HEK293 (cell line): ENCODE measurements around the gene RABEP2.
A peak's percentile ranks its signal among the peaks of the same experiment; 100 is the strongest.

Experiments
- CTCF ChIA-PET: fragments of 350-600 bp; formaldehyde crosslinking; extraction: SDS; loops from one replicate; lab custom pipeline; 2021; ENCODE audit warnings: antibody characterized with exemption; lab: Yijun Ruan, JAX
- POLR2A ChIA-PET: fragments of 300-600 bp; formaldehyde crosslinking; extraction: SDS; loops from one replicate; lab custom pipeline; 2020; ENCODE audit warnings: antibody characterized with exemption, inconsistent platforms; lab: Yijun Ruan, JAX
- H3K27ac ChIP-seq: fragments of 200-500 bp; sonication (Bioruptor generic); 2 replicates; pipeline ENCODE4 v1.5.1; 2014; ENCODE audit warnings: low read depth, low read length, control low read depth, inconsistent platforms; ENCODE audit errors: extremely low read depth
- H3K36me3 ChIP-seq, 2 experiments: fragments of 200-500 bp in 1 of 2; sonication (Bioruptor generic) in 1 of 2; 1 replicate in 1 of 2; 2 replicates in 1 of 2; pipeline ENCODE4 v1.5.1; 2014 to 2017; ENCODE audit warnings: inconsistent platforms in 2 of 2, low read length in 2 of 2; ENCODE audit not compliant: control insufficient read depth in 2 of 2, insufficient read depth in 1 of 2
- H3K4me1 ChIP-seq: fragments of 200-500 bp; sonication (Bioruptor generic); 2 replicates; pipeline ENCODE4 v1.5.1; 2014; ENCODE audit warnings: mild to moderate bottlenecking, low read length, inconsistent platforms; ENCODE audit not compliant: control insufficient read depth, insufficient read depth
- H3K4me3 ChIP-seq: 2 replicates; pipeline ENCODE4 v1.5.1; 2011; ENCODE audit warnings: low read depth, mild to moderate bottlenecking, control low read depth, low read length, moderate library complexity
- H3K9me3 ChIP-seq: fragments of 200-500 bp; sonication (Bioruptor generic); 2 replicates; pipeline ENCODE4 v1.5.1; 2014; ENCODE audit warnings: low read depth, low read length, inconsistent platforms; ENCODE audit not compliant: control insufficient read depth, insufficient read depth
- GLIS2 ChIP-seq: fragments of 450-650 bp; formaldehyde crosslinking; IDR thresholded peaks from 2 replicates; pipeline ENCODE4 v1.5.1; 2016; ENCODE audit warnings: missing biosample characterization, missing genetic modification characterization
- KLF1 ChIP-seq: fragments of 450-650 bp; formaldehyde crosslinking; IDR thresholded peaks from 2 replicates; pipeline ENCODE4 v1.5.1; 2016; ENCODE audit warnings: missing biosample characterization, missing genetic modification characterization
- KLF9 ChIP-seq: fragments of 450-650 bp; formaldehyde crosslinking; IDR thresholded peaks from 2 replicates; pipeline ENCODE4 v1.5.1; 2016; ENCODE audit warnings: missing biosample characterization, missing genetic modification characterization, low read depth
- MZF1 ChIP-seq: fragments of 450-650 bp; formaldehyde crosslinking; IDR thresholded peaks from 2 replicates; pipeline ENCODE4 v1.5.1; 2017; ENCODE audit warnings: missing biosample characterization, missing genetic modification characterization, borderline replicate concordance
- SP2 ChIP-seq: fragments of 450-650 bp; formaldehyde crosslinking; IDR thresholded peaks from 2 replicates; pipeline ENCODE4 v1.5.1; 2016; ENCODE audit warnings: missing biosample characterization, missing genetic modification characterization
- TCF7L2 ChIP-seq: IDR thresholded peaks from 2 replicates; pipeline ENCODE4 v1.6.1; 2011; ENCODE audit warnings: low read depth, mild to moderate bottlenecking, inconsistent platforms, low read length, moderate library complexity, borderline replicate concordance
- YY2 ChIP-seq: fragments of 450-650 bp; formaldehyde crosslinking; IDR thresholded peaks from 2 replicates; pipeline ENCODE4 v1.5.1; 2016; ENCODE audit warnings: missing biosample characterization, missing genetic modification characterization
- ZBTB8A ChIP-seq: fragments of 450-650 bp; formaldehyde crosslinking; IDR thresholded peaks from 2 replicates; pipeline ENCODE4 v1.5.1; 2016; ENCODE audit warnings: missing biosample characterization, missing genetic modification characterization
- ZEB2 ChIP-seq: fragments of 450-650 bp; formaldehyde crosslinking; IDR thresholded peaks from 2 replicates; pipeline ENCODE4 v1.5.1; 2016; ENCODE audit warnings: missing biosample characterization, missing genetic modification characterization
- ZNF132 ChIP-seq: fragments of 450-650 bp; formaldehyde crosslinking; IDR thresholded peaks from 2 replicates; pipeline ENCODE4 v1.5.1; 2017; ENCODE audit warnings: missing biosample characterization, missing genetic modification characterization, borderline replicate concordance
- ZNF335 ChIP-seq: fragments of 450-650 bp; formaldehyde crosslinking; conservative IDR thresholded peaks from 2 replicates; pipeline ENCODE4 v1.5.1; 2016; ENCODE audit warnings: missing biosample characterization, missing genetic modification characterization
- ZNF341 ChIP-seq: fragments of 450-650 bp; formaldehyde crosslinking; IDR thresholded peaks from 2 replicates; pipeline ENCODE4; 2016; ENCODE audit warnings: low read depth, missing biosample characterization, missing genetic modification characterization
- ZNF391 ChIP-seq: fragments of 450-650 bp; formaldehyde crosslinking; IDR thresholded peaks from 2 replicates; pipeline ENCODE4 v1.5.1; 2016; ENCODE audit warnings: low read depth, missing biosample characterization, missing genetic modification characterization, borderline replicate concordance
- ZNF394 ChIP-seq: fragments of 450-650 bp; formaldehyde crosslinking; IDR thresholded peaks from 2 replicates; pipeline ENCODE4 v1.5.1; 2016; ENCODE audit warnings: missing biosample characterization, missing genetic modification characterization, mild to moderate bottlenecking, moderate library complexity, borderline replicate concordance
- ZNF398 ChIP-seq: fragments of 450-650 bp; formaldehyde crosslinking; IDR thresholded peaks from 2 replicates; pipeline ENCODE4 v1.5.1; 2017; ENCODE audit warnings: missing biosample characterization, missing genetic modification characterization
- ZNF433 ChIP-seq: fragments of 450-650 bp; formaldehyde crosslinking; IDR thresholded peaks from 2 replicates; pipeline ENCODE4 v1.5.1; 2016; ENCODE audit warnings: missing biosample characterization, missing genetic modification characterization, low read depth
- ZNF529 ChIP-seq: fragments of 450-650 bp; formaldehyde crosslinking; IDR thresholded peaks from 2 replicates; pipeline ENCODE4 v1.5.1; 2017; ENCODE audit warnings: missing genetic modification characterization, missing biosample characterization; ENCODE audit not compliant: insufficient replicate concordance
- ZNF561 ChIP-seq: fragments of 450-650 bp; IDR thresholded peaks from 2 replicates; pipeline ENCODE4 v1.5.1; 2018; ENCODE audit warnings: missing biosample characterization, missing genetic modification characterization, borderline replicate concordance
- ZNF654 ChIP-seq: fragments of 450-650 bp; formaldehyde crosslinking; IDR thresholded peaks from 2 replicates; pipeline ENCODE4 v1.5.1; 2016; ENCODE audit warnings: low read depth, missing biosample characterization, missing genetic modification characterization
- ZNF660 ChIP-seq: fragments of 450-650 bp; IDR thresholded peaks from 2 replicates; pipeline ENCODE4 v1.5.1; 2018; ENCODE audit warnings: missing biosample characterization, mild to moderate bottlenecking, missing genetic modification characterization
- TF ChIP-seq, protein P1 (sequence below): fragments of 450-650 bp; formaldehyde crosslinking; IDR thresholded peaks from 2 replicates; pipeline ENCODE4 v1.5.1; 2016; ENCODE audit warnings: missing biosample characterization, missing genetic modification characterization
- TF ChIP-seq, protein P2 (sequence below): fragments of 450-650 bp; formaldehyde crosslinking; IDR thresholded peaks from 2 replicates; pipeline ENCODE4 v1.5.1; 2016; ENCODE audit warnings: missing biosample characterization, missing genetic modification characterization
- TF ChIP-seq, protein P3 (sequence below): IDR thresholded peaks from 2 replicates; pipeline ENCODE4 v1.6.1; 2011; ENCODE audit warnings: mild to moderate bottlenecking, low read depth, low read length, borderline replicate concordance
- TF ChIP-seq, protein P4 (sequence below): fragments of 450-650 bp; formaldehyde crosslinking; IDR thresholded peaks from 2 replicates; pipeline ENCODE4 v1.5.1; 2016; ENCODE audit warnings: missing biosample characterization, missing genetic modification characterization
- TF ChIP-seq, protein P5 (sequence below): fragments of 450-650 bp; formaldehyde crosslinking; IDR thresholded peaks from 2 replicates; pipeline ENCODE4 v1.5.1; 2016; ENCODE audit warnings: missing biosample characterization, missing genetic modification characterization
- TF ChIP-seq, protein P6 (sequence below): fragments of 450-650 bp; formaldehyde crosslinking; IDR thresholded peaks from 2 replicates; pipeline ENCODE4 v1.5.1; 2016; ENCODE audit warnings: missing biosample characterization, missing genetic modification characterization

RABEP2 gene

DNA sequence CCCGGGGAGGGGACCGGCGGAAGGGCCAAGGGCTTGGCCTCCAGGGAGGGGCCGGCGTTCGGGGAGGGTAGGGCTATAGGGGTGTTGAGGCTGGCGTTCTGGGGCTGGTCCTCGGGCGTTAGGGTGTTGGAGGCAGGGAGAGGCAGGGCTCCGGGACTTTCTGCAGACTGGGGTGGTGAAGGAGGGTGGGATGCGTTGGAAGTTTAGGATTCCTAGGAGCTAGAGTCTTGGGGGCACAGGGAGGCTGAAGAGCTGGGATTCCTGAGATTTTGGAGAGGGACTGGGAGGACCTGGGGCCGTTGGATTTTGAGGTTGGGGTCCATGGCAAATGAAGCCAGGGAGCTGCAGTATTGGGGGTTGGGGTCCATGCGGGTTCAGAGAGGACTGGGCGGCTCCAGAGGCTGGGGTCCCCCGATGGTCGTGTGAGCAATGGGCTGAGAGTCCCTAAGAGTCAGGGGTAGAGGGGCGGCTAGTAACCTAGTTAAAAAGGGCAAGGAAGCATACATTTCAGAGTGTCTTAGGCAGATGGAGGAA lies 26.4 kb upstream of the RABEP2 start (continued):
- TF ChIP-seq, protein P1, sequence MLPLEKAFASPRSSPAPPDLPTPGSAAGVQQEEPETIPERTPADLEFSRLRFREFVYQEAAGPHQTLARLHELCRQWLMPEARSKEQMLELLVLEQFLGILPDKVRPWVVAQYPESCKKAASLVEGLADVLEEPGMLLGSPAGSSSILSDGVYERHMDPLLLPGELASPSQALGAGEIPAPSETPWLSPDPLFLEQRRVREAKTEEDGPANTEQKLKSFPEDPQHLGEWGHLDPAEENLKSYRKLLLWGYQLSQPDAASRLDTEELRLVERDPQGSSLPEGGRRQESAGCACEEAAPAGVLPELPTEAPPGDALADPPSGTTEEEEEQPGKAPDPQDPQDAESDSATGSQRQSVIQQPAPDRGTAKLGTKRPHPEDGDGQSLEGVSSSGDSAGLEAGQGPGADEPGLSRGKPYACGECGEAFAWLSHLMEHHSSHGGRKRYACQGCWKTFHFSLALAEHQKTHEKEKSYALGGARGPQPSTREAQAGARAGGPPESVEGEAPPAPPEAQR (tag by site-specific recombination): no peak
- TF ChIP-seq ZNF335 (peak; percentile 56), ZNF529 (no peak), MZF1 (no peak), ZNF391 (tag by site-specific recombination) (no peak), ZNF394 (tag by site-specific recombination) (no peak), ZBTB8A (tag by site-specific recombination) (peak; percentile 61), ZNF433 (tag by site-specific recombination) (no peak), YY2 (tag by site-specific recombination) (no peak), ZNF561 (tag by site-specific recombination) (no peak), ZNF654 (no peak), ZNF660 (tag by site-specific recombination) (0 out of 2 replicates have a peak, but pooled peaks have one; percentile 8), SP2 (peak; percentile 64), ZNF132 (tag by site-specific recombination) (no peak), ZNF341 (tag by site-specific recombination) (peak; percentile 78; the same call in 1 of the 2 replicates), KLF1 (tag by site-specific recombination) (peak; percentile 41; the same call in 1 of the 2 replicates), GLIS2 (no peak; the same call in 1 of the 2 replicates)
- TF ChIP-seq, protein P2, sequence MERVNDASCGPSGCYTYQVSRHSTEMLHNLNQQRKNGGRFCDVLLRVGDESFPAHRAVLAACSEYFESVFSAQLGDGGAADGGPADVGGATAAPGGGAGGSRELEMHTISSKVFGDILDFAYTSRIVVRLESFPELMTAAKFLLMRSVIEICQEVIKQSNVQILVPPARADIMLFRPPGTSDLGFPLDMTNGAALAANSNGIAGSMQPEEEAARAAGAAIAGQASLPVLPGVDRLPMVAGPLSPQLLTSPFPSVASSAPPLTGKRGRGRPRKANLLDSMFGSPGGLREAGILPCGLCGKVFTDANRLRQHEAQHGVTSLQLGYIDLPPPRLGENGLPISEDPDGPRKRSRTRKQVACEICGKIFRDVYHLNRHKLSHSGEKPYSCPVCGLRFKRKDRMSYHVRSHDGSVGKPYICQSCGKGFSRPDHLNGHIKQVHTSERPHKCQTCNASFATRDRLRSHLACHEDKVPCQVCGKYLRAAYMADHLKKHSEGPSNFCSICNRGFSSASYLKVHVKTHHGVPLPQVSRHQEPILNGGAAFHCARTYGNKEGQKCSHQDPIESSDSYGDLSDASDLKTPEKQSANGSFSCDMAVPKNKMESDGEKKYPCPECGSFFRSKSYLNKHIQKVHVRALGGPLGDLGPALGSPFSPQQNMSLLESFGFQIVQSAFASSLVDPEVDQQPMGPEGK: peak; percentile 81
- TF ChIP-seq, protein P3, sequence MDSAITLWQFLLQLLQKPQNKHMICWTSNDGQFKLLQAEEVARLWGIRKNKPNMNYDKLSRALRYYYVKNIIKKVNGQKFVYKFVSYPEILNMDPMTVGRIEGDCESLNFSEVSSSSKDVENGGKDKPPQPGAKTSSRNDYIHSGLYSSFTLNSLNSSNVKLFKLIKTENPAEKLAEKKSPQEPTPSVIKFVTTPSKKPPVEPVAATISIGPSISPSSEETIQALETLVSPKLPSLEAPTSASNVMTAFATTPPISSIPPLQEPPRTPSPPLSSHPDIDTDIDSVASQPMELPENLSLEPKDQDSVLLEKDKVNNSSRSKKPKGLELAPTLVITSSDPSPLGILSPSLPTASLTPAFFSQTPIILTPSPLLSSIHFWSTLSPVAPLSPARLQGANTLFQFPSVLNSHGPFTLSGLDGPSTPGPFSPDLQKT: no peak
- TF ChIP-seq, protein P4, sequence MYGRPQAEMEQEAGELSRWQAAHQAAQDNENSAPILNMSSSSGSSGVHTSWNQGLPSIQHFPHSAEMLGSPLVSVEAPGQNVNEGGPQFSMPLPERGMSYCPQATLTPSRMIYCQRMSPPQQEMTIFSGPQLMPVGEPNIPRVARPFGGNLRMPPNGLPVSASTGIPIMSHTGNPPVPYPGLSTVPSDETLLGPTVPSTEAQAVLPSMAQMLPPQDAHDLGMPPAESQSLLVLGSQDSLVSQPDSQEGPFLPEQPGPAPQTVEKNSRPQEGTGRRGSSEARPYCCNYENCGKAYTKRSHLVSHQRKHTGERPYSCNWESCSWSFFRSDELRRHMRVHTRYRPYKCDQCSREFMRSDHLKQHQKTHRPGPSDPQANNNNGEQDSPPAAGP (tag by site-specific recombination): 0 out of 2 replicates have a peak, but pooled peaks have one; percentile 53

GRCh38 chr16:28950648-28951409 lies 25.8 kb upstream of the RABEP2 start, which contains the start of gene NFATC2IP:
Gene NFATC2IP, plus strand, starts transcription at chr16:28950937. Its CDS starts 75 bp downstream, at chr16:28951012.
- POLR2A ChIA-PET: interaction anchor here (0.5 to 2.2 kb wide), 14 partner anchors 12 to 128 kb away, joined by 3 to 15 read pairs (median 4); partner anchors contain the start of genes ATP2A1, ATXN2L, RABEP2 and SH2B1
- H3K27ac ChIP-seq: peak within 1 kb of the TSS; percentile 83
- peak within 1 kb of the TSS; percentile 90 for H3K4me3 ChIP-seq
- H3K36me3 ChIP-seq: peaks cover 33 to 39% of the 10 kb centered on the region in 2 experiments
- CTCF ChIA-PET: interaction anchor here (0.6 to 0.7 kb wide), 3 partner anchors 22 to 788 kb away, joined by 3 to 4 read pairs (median 3); no protein-coding TSS in a partner anchor
- H3K9me3 ChIP-seq: no peaks in the 10 kb centered on the region
- no peaks in the 10 kb centered on the region for H3K4me1 ChIP-seq
- TF ChIP-seq, protein P5, sequence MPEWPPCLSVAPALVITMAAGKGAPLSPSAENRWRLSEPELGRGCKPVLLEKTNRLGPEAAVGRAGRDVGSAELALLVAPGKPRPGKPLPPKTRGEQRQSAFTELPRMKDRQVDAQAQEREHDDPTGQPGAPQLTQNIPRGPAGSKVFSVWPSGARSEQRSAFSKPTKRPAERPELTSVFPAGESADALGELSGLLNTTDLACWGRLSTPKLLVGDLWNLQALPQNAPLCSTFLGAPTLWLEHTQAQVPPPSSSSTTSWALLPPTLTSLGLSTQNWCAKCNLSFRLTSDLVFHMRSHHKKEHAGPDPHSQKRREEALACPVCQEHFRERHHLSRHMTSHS (tag by site-specific recombination): no peak
- TF ChIP-seq TCF7L2: no peak
- TF ChIP-seq, protein P6, sequence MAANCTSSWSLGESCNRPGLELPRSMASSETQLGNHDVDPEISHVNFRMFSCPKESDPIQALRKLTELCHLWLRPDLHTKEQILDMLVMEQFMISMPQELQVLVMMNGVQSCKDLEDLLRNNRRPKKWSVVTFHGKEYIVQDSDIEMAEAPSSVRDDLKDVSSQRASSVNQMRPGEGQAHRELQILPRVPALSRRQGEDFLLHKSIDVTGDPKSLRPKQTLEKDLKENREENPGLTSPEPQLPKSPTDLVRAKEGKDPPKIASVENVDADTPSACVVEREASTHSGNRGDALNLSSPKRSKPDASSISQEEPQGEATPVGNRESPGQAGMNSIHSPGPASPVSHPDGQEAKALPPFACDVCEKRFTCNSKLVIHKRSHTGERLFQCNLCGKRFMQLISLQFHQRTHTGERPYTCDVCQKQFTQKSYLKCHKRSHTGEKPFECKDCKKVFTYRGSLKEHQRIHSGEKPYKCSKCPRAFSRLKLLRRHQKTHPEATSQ: 0 out of 2 replicates have a peak, but pooled peaks have one; percentile 41
- TF ChIP-seq KLF9: peak; percentile 54; the same call in 1 of the 2 replicates
- peak; percentile 65 for TF ChIP-seq ZNF398 (tag by site-specific recombination)
- peak; percentile 46; the same call in 1 of the 2 replicates for TF ChIP-seq ZEB2 (tag by site-specific recombination)
